Left cardiac atrium (tissue), 2 donors: Measurements from ENCODE around the gene PIGZ. TPM values are rescaled to one million over a fixed set of nuclear protein-coding genes. Genes with fewer than 3 reads are reported as not detected.

Source experiments
- total RNA-seq, 2 donors: library from RNA; stranded (reverse); fragmentation: NEBNext Ultra II Directional; extraction: Animal tissue kit (Norgen Biotek cat#: 25700); gene quantifications; one replicate each; pipeline ENCODE4 v1.2.1, GENCODE V29; 2021
- donor health status: DM: no; HTN: yes; CAD: no; lungs with severe emphysema.
- donor health status: DM: yes; HTN: yes; CAD: no.

The PIGZ gene
- total RNA-seq, 2 donors from 2014 or later, result 4.5 to 4.7 TPM

Other genes with a start within 250 kb of the PIGZ start
- 10 to 100 TPM; 47.3 to 78.3 TPM for gene PAK2, start 229.0 kb downstream of the PIGZ start, total RNA-seq
- 10 to 100 TPM; 17.5 to 26.9 TPM for gene SENP5, start 100.9 kb downstream of the PIGZ start, total RNA-seq
- 10 to 100 TPM; 33.6 to 41.0 TPM for gene NCBP2, start 26.3 kb downstream of the PIGZ start, total RNA-seq
- gene MELTF, start 61.0 kb upstream of the PIGZ start, total RNA-seq, result 10 to 100 TPM in 1 of 2 donors, 1 to 10 TPM in 1; 7.7 to 10.1 TPM